ENCODE measurements around the gene LYPD6B. TPM values are rescaled to one million over a fixed set of nuclear protein-coding genes. Genes with fewer than 3 reads are reported as not detected.

LYPD6B gene
- total RNA-seq, 1 experiment from 2014 or later = 35.8 TPM

- no TSS peak for BruUV-seq (replicated peaks)
- H3K27ac Mint-ChIP-seq (ENCODE audit: unreplicated experiment) = peak overlapping the region; percentile 92
- no peak overlapping the region for H3K4me3 ChIP-seq (ENCODE audit: low read depth, low read length)
- H3K36me3 ChIP-seq (ENCODE audit: control insufficient read depth, insufficient read depth, low read length) = no peaks in the 10 kb centered on the region
- H3K9me3 ChIP-seq = no peaks in the 10 kb centered on the region
- peaks cover 41% of the 10 kb centered on the region for H3K4me1 ChIP-seq
- POLR2A ChIA-PET = interaction anchor here (1.2 kb wide), 1 partner anchor 100 kb away, joined by 4 read pairs; no protein-coding TSS in a partner anchor
- no peaks in the 10 kb centered on the region for H3K27me3 ChIP-seq (replicated peaks; ENCODE audit: control insufficient read depth, insufficient read depth, low read length)
- no peaks in the 10 kb centered on the region for H3K9me3 Mint-ChIP-seq (ENCODE audit: unreplicated experiment)
- intact Hi-C loops (cut with micrococcal nuclease; ENCODE audit: unreplicated experiment) = loop anchor here (5.0 kb wide), 2 partner anchors 146 to 311 kb away; partner anchors contain the start of gene LYPD6
- no peak for TF ChIP-seq CTCF (IDR thresholded peaks at IDR 0.05; ENCODE audit: insufficient read depth in 1 of 2, low read depth in 1 of 2, low read length in 1 of 2, severe bottlenecking in 1 of 2, unreplicated experiment in 1 of 2)
- DNase-seq = no peak
- no peak overlapping the region for H3K4me3 Mint-ChIP-seq (ENCODE audit: unreplicated experiment)
- peaks cover 70% of the 10 kb centered on the region for H3K4me1 Mint-ChIP-seq (ENCODE audit: low read depth, unreplicated experiment)
- no peaks in the 10 kb centered on the region for H3K36me3 Mint-ChIP-seq (ENCODE audit: insufficient read depth, unreplicated experiment)
- CTCF ChIA-PET = interaction anchor here (0.7 to 0.9 kb wide), 2 partner anchors 17 to 431 kb away, joined by 4 to 7 read pairs; no protein-coding TSS in a partner anchor
- H3K27me3 Mint-ChIP-seq (ENCODE audit: insufficient read depth, unreplicated experiment) = no peaks in the 10 kb centered on the region
Observed at GRCh38 chr2:149021271-149021719, 17.2 kb upstream of the LYPD6B start.

DNA sequence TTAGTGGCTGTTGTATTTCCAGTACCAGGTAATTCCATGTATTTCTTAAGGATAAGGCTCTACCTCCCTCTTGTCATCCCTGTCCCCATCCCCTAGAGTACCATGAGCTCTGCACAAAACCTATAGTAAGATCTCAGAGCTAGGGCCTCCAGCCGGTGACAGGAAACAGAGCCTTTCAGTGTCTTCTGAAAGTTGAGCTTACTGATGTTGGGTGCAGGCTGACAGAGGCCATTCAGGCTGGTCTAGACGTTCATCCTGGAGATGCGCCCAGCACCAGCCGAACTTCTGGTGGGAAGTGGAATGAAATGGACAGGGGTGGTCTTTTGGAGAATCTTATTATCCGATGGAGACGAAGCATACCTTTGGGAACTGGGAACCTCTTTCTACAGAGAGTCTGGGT is 16.7 kb upstream of the LYPD6B start:
- Histone ChIP-seq H3K9me3 (no peaks in the 10 kb centered on the region), H3K4me1 (peaks cover 40% of the 10 kb centered on the region), H3K36me3 (ENCODE audit: control insufficient read depth, insufficient read depth, low read length) (no peaks in the 10 kb centered on the region), H3K4me3 (ENCODE audit: low read depth, low read length) (no peak overlapping the region), H3K27me3 (replicated peaks; ENCODE audit: control insufficient read depth, insufficient read depth, low read length) (no peaks in the 10 kb centered on the region)
- H3K27ac Mint-ChIP-seq (ENCODE audit: unreplicated experiment) = peak overlapping the region; percentile 92
- BruUV-seq (replicated peaks) = no TSS peak
- CTCF ChIA-PET = interaction anchor here (0.7 to 0.9 kb wide), 2 partner anchors 16 to 431 kb away, joined by 4 to 7 read pairs; no protein-coding TSS in a partner anchor
- H3K4me1 Mint-ChIP-seq (ENCODE audit: low read depth, unreplicated experiment) = peaks cover 69% of the 10 kb centered on the region
- intact Hi-C loops (cut with micrococcal nuclease; ENCODE audit: unreplicated experiment) = loop anchor here (5.0 kb wide), 2 partner anchors 146 to 311 kb away; partner anchors contain the start of gene LYPD6
- TF ChIP-seq CTCF (IDR thresholded peaks at IDR 0.05; ENCODE audit: insufficient read depth in 1 of 2, low read depth in 1 of 2, low read length in 1 of 2, severe bottlenecking in 1 of 2, unreplicated experiment in 1 of 2) = no peak
- H3K9me3 Mint-ChIP-seq (ENCODE audit: unreplicated experiment) = no peaks in the 10 kb centered on the region
- no peaks in the 10 kb centered on the region for H3K27me3 Mint-ChIP-seq (ENCODE audit: insufficient read depth, unreplicated experiment)
- POLR2A ChIA-PET = no interaction called here
- H3K36me3 Mint-ChIP-seq (ENCODE audit: insufficient read depth, unreplicated experiment) = no peaks in the 10 kb centered on the region
- DNase-seq = no peak
- H3K4me3 Mint-ChIP-seq (ENCODE audit: unreplicated experiment) = no peak overlapping the region

DNA sequence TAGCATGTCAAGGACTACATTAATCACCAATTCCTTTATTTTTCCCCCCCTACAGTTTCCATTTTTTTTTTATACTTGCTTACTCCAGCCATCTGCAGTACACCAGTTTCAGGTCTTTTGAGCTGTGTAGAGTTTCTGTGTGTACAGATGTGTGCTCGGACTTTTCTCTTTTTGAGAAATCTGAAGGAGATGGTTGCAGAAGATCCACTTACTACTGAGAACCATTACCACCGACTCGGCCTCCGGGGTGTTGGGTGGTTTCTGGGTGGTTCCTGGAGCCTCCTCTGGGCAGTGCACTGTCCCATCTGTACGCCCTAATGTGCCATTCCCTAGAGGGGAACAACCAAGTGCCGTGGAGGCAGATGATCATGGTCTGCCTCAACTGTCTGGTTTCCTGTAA is 15.4 kb upstream of the LYPD6B start:
- Histone ChIP-seq H3K36me3 (ENCODE audit: control insufficient read depth, insufficient read depth, low read length) (no peaks in the 10 kb centered on the region), H3K9me3 (no peaks in the 10 kb centered on the region), H3K27me3 (replicated peaks; ENCODE audit: control insufficient read depth, insufficient read depth, low read length) (no peaks in the 10 kb centered on the region), H3K4me1 (peaks cover 50% of the 10 kb centered on the region), H3K4me3 (ENCODE audit: low read depth, low read length) (no peak overlapping the region)
- no peak for DNase-seq
- POLR2A ChIA-PET = no interaction called here
- H3K4me1 Mint-ChIP-seq (ENCODE audit: low read depth, unreplicated experiment) = peaks cover 65% of the 10 kb centered on the region
- intact Hi-C loops (cut with micrococcal nuclease; ENCODE audit: unreplicated experiment) = loop anchor here (5.0 kb wide), 2 partner anchors 144 to 309 kb away; partner anchors contain the start of gene LYPD6
- CTCF ChIA-PET = no interaction called here
- no peaks in the 10 kb centered on the region for H3K9me3 Mint-ChIP-seq (ENCODE audit: unreplicated experiment)
- no TSS peak for BruUV-seq (replicated peaks)
- peak overlapping the region; percentile 81 for H3K27ac Mint-ChIP-seq (ENCODE audit: unreplicated experiment)
- no peak overlapping the region for H3K4me3 Mint-ChIP-seq (ENCODE audit: unreplicated experiment)
- no peak for TF ChIP-seq CTCF (IDR thresholded peaks at IDR 0.05; ENCODE audit: insufficient read depth in 1 of 2, low read depth in 1 of 2, low read length in 1 of 2, severe bottlenecking in 1 of 2, unreplicated experiment in 1 of 2)
- H3K36me3 Mint-ChIP-seq (ENCODE audit: insufficient read depth, unreplicated experiment) = no peaks in the 10 kb centered on the region
- H3K27me3 Mint-ChIP-seq (ENCODE audit: insufficient read depth, unreplicated experiment) = no peaks in the 10 kb centered on the region

Measured in Caco-2 (cell line).